Suprapubic skin (tissue), 4 donors: ENCODE data around the gene STK24. TPM values are rescaled to one million over a fixed set of nuclear protein-coding genes. Genes with fewer than 3 reads are reported as not detected.
A peak's percentile ranks its signal among the peaks of the same experiment; 100 is the strongest.

Experiments used
- DNase-seq, 2 donors: peaks; one replicate each; pipeline ENCODE4 v3.0.0-alpha.2; 2019; ENCODE audit warnings: low spot score in 2 of 2
- H3K27ac ChIP-seq: fragments of 200-600 bp; sonication (generic); one replicate; pipeline ENCODE4 v1.5.1; 2019
- H3K27me3 ChIP-seq: fragments of 200-600 bp; sonication (generic); one replicate; pipeline ENCODE4 v1.5.1; 2019
- H3K36me3 ChIP-seq: fragments of 200-600 bp; sonication (generic); one replicate; pipeline ENCODE4 v1.5.1; 2019
- H3K4me1 ChIP-seq: fragments of 200-600 bp; sonication (generic); one replicate; pipeline ENCODE4 v1.5.1; 2019
- H3K4me3 ChIP-seq: fragments of 200-600 bp; sonication (generic); one replicate; pipeline ENCODE4 v1.5.1; 2019; ENCODE audit warnings: mild to moderate bottlenecking
- H3K9me3 ChIP-seq: fragments of 200-600 bp; sonication (generic); one replicate; pipeline ENCODE4 v1.5.1; 2019
- EP300 ChIP-seq: sonication (generic); formaldehyde crosslinking; IDR thresholded peaks from one replicate; pipeline ENCODE4 v1.6.1; 2017; ENCODE audit warnings: antibody characterized with exemption
- POLR2A ChIP-seq, 2 donors: fragments of 450-650 bp; IDR thresholded peaks; one replicate each; pipeline ENCODE4 v1.6.1; 2017; ENCODE audit warnings: antibody characterized with exemption in 2 of 2, mild to moderate bottlenecking in 2 of 2, moderate library complexity in 2 of 2
- POLR2AphosphoS5 ChIP-seq, 3 donors: sonication (generic); formaldehyde crosslinking; IDR thresholded peaks; one replicate each; pipeline ENCODE4 v1.6.1; 2017; ENCODE audit warnings: antibody characterized with exemption in 3 of 3
- WGBS: methylation state at CpG from one replicate; pipeline ENCODE4 v1.1.5; 2018; 5-methylcytosine and 5-hydroxymethylcytosine counted together
- total RNA-seq, 4 donors: library from RNA; depleted of rRNA; stranded (reverse); fragments of >200 nt; gene quantifications; one replicate each; pipeline ENCODE4 v1.1.0, GENCODE V29; 2016
- TF ChIP-seq, protein P1 (sequence below), 2 donors: fragments of 200-600 bp in 1 of 2; fragments of 450-650 bp in 1 of 2; sonication (generic) in 1 of 2; IDR thresholded peaks; one replicate each; pipeline ENCODE4 v1.5.1; 2016 to 2019; ENCODE audit warnings: antibody characterized with exemption in 2 of 2, mild to moderate bottlenecking in 1 of 2, moderate library complexity in 1 of 2

STK24 gene
- total RNA-seq, 4 donors from 2014 or later = 132 to 200 (median 176) TPM

DNA sequence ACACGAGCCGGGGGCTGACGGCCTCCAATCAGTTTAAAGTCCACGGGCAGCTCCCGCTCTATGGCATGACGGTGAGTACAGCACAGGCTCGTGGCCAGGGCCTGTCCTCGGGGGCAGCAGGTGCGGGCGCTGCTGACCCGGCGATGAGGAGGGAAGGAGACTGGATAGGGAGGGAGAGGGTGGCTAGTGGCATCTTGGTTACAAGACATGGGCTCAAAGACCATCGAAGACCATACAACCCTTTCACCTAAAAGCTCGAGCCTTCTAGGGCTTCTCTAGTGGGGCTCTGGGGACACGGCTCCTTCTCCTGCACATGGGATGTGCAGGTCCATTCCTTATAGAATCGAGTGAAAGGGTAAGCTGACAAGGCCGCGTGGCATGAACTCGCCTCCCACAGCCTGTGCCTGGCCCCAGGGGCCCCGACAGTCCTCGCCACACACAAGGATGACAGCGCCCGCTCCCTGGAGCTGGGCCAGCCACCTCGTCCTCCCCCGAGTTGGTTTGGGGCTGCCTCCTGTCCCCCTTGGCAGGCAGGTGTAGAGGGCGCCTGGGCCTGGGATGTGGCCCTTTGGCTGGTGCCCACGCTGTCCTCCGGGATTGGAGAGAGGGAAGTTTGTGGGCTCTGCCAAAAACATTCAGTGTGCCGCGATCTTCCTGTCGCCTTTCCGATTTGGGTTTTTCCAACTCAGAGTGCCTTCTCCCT lies 137.6 kb downstream of the STK24 start:
- peak in 1 of 2 donors; percentile 60 for DNase-seq
- no peak overlapping the region for H3K4me3 ChIP-seq
- no peak overlapping the region for H3K27ac ChIP-seq
- 90% methylated on average over 28 of the region's 32 CpGs for WGBS
- H3K27me3 ChIP-seq = no peaks in the 10 kb centered on the region
- peaks cover 7% of the 10 kb centered on the region for H3K4me1 ChIP-seq
- TF ChIP-seq EP300 = no peak
- TF ChIP-seq, protein P1, sequence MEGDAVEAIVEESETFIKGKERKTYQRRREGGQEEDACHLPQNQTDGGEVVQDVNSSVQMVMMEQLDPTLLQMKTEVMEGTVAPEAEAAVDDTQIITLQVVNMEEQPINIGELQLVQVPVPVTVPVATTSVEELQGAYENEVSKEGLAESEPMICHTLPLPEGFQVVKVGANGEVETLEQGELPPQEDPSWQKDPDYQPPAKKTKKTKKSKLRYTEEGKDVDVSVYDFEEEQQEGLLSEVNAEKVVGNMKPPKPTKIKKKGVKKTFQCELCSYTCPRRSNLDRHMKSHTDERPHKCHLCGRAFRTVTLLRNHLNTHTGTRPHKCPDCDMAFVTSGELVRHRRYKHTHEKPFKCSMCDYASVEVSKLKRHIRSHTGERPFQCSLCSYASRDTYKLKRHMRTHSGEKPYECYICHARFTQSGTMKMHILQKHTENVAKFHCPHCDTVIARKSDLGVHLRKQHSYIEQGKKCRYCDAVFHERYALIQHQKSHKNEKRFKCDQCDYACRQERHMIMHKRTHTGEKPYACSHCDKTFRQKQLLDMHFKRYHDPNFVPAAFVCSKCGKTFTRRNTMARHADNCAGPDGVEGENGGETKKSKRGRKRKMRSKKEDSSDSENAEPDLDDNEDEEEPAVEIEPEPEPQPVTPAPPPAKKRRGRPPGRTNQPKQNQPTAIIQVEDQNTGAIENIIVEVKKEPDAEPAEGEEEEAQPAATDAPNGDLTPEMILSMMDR (IDR thresholded peaks at IDR 0.05) = no peak
- no peak for TF ChIP-seq POLR2A (IDR thresholded peaks at IDR 0.05)
- no peak for TF ChIP-seq POLR2AphosphoS5 (IDR thresholded peaks at IDR 0.05)
- no peaks in the 10 kb centered on the region for H3K9me3 ChIP-seq
- peaks cover 43% of the 10 kb centered on the region for H3K36me3 ChIP-seq

DNA sequence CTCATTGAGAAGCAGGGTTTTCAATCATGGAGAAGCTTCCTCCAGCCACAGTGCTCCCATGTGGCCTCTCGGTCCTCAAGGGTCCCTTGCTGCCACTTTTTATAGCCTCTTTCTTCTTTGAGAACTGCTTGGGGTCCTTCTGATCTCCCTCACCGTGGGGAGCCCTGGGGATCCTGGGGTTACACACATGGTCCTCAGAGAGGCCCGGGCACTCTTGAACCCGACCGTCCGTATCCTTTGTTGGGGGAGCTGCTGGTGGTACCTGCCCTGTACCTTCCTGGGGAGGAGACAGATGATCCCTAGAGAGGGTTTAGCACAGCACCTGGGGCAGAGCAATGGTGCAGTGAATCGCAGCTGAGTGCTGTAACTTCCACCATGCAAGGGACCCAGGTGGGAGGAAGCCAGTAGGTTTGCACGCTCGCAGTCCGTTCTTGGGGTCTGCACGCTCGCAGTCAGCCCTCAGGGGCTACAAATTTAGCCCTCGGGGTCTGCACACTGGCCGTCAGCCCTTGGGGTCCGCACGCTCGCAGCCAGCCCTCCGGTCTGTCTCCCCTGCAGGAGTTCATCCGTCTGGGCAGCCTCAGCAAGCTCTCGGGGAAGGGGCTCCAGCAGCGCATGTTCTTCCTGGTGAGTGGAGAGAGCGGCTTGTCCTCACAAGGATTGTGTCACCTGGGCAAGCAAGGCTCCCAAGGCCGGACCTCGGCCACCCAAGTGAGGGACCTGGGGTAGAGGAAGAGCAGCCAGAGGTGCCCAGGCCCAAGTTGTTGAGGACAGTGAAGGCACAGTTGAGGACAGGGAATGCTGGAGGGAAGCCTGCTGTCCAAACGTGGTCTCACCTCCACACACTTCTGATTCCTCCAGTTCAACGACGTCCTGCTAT lies 138.4 kb downstream of the STK24 start:
- H3K4me3 ChIP-seq = no peak overlapping the region
- no peaks in the 10 kb centered on the region for H3K27me3 ChIP-seq
- H3K27ac ChIP-seq = no peak overlapping the region
- peak in 1 of 2 donors; percentile 61 for DNase-seq
- peaks cover 5% of the 10 kb centered on the region for H3K4me1 ChIP-seq
- H3K36me3 ChIP-seq = peaks cover 43% of the 10 kb centered on the region
- WGBS = 92% methylated on average over 14 of the region's 27 CpGs
- no peaks in the 10 kb centered on the region for H3K9me3 ChIP-seq
- no peak for TF ChIP-seq POLR2A (IDR thresholded peaks at IDR 0.05)
- TF ChIP-seq POLR2AphosphoS5 (IDR thresholded peaks at IDR 0.05) = no peak
- TF ChIP-seq, protein P1 (IDR thresholded peaks at IDR 0.05) = no peak
- no peak for TF ChIP-seq EP300

DNA sequence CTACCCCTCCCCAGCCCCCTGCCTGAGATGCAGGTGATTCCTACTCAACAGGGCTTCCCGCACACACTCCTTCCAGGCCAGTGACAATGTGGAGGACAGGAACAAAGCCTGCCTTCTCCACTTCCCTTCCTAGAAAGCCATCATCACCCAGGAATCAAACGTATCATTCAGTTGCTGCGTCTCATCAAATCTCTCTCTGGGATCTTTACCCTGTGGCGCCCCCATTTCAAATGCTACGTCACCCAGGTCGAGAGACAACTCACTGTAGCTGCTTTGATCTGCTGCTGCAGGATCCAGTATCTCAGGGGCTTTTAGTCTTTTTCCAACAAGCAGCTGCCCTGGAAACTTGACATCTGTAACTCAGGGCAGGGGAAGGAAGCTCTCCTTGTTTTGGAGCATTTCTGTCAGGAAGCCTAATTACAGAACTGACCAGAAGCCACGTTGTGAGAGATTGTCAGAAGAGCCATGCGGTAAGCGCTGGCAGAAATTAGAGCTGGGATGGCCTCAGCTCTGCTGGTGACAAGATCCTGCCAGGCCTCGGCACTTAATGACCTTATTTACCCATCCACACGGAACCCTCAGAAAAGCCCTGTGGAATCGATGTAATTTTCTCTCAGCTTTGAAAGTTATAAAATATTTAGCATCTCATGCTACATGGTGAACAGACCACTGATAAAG lies 140.5 kb downstream of the STK24 start:
- no peak for TF ChIP-seq POLR2A (IDR thresholded peaks at IDR 0.05)
- TF ChIP-seq, protein P1 (IDR thresholded peaks at IDR 0.05) = no peak
- TF ChIP-seq EP300 = no peak
- 80% methylated on average over 12 of the region's 12 CpGs for WGBS

GRCh38 chr13:98435376-98435775 lies 141.5 kb downstream of the STK24 start:
- WGBS = 62% methylated on average over 11 of the region's 11 CpGs

More for the DNA sequence above, 140.5 kb downstream of the STK24 start:
- no peak for DNase-seq
- no peaks in the 10 kb centered on the region for H3K4me1 ChIP-seq
- peaks cover 35% of the 10 kb centered on the region for H3K36me3 ChIP-seq
- no peak overlapping the region for H3K27ac ChIP-seq
- H3K27me3 ChIP-seq = no peaks in the 10 kb centered on the region
- no peaks in the 10 kb centered on the region for H3K9me3 ChIP-seq
- H3K4me3 ChIP-seq = no peak overlapping the region

More at GRCh38 chr13:98435376-98435775, 141.5 kb downstream of the STK24 start:
- no peaks in the 10 kb centered on the region for H3K4me1 ChIP-seq
- H3K36me3 ChIP-seq = peaks cover 29% of the 10 kb centered on the region
- no peak for DNase-seq
- H3K27ac ChIP-seq = no peak overlapping the region
- no peaks in the 10 kb centered on the region for H3K27me3 ChIP-seq
- TF ChIP-seq, protein P1 (IDR thresholded peaks at IDR 0.05) = no peak
- TF ChIP-seq EP300 = no peak
- no peaks in the 10 kb centered on the region for H3K9me3 ChIP-seq
- H3K4me3 ChIP-seq = no peak overlapping the region
